ENCODE results near the gene TAF1A.

TAF1A gene

DNA sequence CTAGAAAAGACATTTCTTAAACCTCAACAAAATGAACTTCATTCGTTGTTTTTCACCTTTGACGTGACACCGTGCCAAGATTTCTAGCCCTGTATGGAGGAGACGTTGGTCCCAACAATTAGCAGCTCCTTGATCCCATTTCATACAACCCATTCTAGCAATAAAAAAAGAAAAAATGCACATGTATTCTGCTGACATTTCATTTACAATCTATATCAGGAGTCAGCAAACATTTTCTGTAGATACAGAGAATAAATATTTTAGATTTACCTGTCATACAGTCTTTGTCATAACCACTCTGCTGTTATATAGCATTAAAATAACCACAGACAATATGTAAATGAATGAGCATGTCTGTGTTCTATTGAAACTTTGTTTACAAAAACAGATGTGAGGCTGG is 7.0 kb upstream of the TAF1A start:
- DNase-seq = no peak

DNA sequence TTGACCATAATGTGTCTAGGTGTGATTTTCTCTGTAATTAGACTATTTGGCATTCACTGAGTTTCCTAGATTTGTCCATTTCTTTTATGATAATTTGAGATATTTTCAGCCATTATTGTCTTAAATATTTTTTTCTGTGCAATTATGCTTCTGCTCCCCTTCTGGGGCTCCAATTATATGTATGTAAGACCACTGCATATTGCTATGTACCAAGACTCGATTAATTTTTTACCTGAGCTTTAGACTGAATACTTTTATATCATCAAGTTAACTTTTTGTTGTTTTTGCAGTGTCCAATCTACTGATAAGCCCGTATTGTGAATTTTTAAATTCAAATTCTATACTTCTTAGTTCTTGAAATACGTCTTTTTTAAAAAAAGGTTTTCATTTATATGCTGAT is 5.1 kb upstream of the TAF1A start:
- DNase-seq = no peak

DNA sequence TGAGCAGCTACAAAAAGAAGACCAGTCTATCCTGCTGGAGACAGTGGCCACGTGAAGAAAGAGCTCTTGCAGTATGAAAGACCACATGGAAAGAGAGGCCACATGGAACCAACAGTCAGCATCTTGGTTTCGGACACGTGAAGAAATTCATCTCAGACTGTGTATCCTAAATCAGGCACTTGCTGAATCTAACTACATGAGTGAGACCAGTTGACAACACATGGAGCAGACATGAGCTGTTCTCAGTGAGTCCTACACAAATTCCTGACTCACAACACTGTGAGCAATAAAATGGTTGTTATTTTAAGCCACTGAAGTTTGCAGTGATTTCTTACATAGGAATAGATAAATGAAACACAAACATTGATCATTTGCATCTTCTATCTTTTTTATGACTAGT is 2.4 kb upstream of the TAF1A start:
- no peak for DNase-seq

DNA sequence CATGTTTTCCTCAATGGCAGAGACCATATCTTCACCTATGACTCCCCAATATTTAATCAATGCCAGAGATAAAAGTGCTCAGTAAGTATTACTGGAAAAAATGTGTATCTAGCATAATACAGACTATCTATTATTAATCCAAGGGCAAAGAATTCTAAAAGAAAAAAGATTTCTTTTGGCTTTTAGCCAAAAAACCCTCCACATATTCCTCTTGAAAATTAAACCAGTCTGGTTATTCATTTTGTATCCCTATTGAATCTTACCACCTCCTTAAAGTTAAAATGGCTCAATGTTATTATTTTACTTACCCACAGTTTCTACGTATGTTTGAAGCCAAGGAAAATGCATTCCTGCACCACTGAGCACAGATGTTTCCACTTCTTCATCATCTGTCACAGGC is 1.6 kb downstream of the TAF1A start:
- DNase-seq = no peak

GRCh38 chr1:222586842-222587241 is 2.9 kb downstream of the TAF1A start:
- DNase-seq = no peak

DNA sequence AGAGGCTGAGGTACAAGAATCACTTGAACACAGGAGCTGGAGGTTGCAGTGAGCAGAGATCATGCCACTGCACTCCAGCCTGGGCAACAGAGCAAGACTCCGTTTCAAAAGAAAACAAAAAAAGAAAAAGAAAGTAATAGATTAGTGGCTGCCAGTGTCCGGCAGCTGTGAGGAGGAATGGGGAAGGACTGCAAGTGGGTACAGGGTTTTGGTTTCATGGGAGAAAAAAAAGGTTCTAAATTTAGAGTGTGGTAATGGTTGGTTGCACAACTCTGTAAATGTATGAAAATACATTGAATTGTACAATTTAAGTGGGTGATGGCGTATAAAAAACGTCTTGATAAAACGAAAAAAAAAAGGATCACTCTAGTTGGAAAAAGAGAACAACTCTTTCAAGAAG is 6.7 kb downstream of the TAF1A start:
- no peak for DNase-seq

- DNase-seq = no peak
Observed at GRCh38 chr1:222582099-222582774, 7.5 kb downstream of the TAF1A start.

- DNase-seq = no peak
Observed at GRCh38 chr1:222579316-222579715, 10.4 kb downstream of the TAF1A start.

GRCh38 chr1:222570837-222571236 is 18.9 kb downstream of the TAF1A start:
- no peak for DNase-seq

DNA sequence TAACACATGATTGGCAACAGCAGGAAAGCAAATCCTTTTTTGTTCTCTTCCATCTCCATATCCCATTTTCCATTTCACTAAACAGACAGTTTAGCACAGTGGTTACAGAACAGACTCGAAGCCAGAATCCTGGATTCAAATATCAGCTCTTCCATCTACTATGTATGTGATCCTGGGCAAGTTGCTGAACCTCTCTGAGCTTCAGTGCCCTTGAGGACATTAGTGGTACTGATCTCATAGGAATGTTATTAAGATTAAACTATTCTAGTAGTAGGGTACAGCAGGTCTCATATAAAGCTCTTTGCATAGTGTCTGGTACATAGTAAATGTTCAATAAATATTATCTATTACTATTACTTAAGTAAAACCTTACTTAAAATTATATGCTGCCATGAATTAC is 28.1 kb downstream of the TAF1A start:
- no peak for DNase-seq

- no peak for DNase-seq
Observed at GRCh38 chr1:222557574-222557973, 32.2 kb downstream of the TAF1A start.

DNA sequence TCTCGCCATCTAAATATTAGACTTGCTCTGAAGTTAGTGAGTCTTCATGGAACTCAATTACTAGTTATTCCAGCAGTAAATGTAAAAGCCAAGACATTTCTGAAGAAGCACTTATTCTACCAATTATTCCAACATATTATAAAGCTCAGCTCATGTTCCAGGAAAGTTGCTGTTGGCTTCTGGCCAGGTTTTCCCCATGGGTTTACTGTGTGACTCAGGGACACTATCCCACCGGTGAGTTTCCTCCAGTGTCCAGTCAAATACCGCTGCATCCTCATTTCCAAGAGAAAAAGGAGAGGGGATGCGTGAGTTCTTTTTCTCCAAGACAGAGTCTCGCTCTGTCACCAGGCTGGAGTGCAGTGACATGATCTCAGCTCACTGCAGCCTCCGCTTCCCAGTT is 32.6 kb downstream of the TAF1A start:
- DNase-seq = no peak

- no peak for DNase-seq
Observed at GRCh38 chr1:222555992-222556615, 33.6 kb downstream of the TAF1A start.

DNA sequence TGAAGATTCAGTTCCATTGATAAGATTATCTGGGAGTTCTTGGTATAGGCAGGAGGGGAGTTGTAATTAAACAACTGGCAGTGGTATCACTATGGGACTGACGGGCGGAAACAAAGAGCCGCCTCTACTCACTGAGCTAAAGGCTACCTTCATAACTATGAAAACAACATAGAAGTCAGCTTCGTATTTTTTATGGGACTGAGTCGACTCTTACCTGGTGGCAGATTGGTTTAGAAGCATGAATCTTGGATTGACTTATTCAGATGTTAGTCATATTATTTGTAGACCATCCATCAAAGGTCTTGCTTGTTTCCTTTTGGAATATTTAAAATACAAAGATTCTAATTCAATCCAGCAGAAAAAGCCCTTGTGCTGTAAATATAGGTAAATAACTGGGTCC is 35.6 kb downstream of the TAF1A start:
- DNase-seq = no peak

DNA sequence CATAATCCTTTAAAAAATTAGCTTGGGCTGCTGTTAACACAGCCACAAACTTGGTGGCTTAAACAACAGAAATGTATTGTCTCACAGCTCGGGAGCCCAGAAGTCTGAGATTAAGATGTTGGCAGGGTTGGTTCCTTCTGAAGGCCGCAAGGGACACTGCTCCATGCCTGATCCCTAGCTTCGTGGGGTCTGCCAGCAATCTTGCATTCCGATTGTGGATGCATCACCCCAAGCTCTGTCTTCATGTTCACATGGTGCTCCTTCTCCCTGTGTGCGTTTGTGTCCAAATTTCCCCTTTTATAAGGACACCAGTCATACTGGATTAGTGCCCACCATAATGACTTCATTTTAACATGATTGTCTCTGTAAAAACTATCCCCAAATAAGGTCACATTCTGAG is 36.9 kb downstream of the TAF1A start:
- DNase-seq = no peak

GRCh38 chr1:222547944-222548671 is 41.6 kb downstream of the TAF1A start, which contains the start of gene HHIPL2:
Gene HHIPL2 (minus strand): TSS chr1:222548104. CDS start chr1:222548044, 60 bp downstream.
- DNase-seq = no peak

DNA sequence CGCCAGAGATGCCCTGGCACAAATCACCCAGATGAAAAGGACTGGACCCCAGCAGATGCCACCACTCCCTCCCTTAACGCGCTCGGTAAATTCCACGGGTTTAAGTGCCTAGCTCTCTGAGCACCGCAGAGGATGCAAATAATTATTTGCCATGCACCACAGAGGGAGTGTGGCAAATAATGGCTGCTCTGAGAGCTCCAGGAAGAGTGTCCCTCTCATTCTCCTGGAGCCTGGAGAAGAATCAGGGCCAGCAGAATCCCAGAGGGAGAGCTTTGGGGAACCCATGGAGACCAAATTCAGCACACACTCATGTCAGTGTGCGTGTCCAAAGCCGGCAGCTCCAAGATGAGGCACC is 42.5 kb downstream of the TAF1A start:
- DNase-seq = no peak

DNA sequence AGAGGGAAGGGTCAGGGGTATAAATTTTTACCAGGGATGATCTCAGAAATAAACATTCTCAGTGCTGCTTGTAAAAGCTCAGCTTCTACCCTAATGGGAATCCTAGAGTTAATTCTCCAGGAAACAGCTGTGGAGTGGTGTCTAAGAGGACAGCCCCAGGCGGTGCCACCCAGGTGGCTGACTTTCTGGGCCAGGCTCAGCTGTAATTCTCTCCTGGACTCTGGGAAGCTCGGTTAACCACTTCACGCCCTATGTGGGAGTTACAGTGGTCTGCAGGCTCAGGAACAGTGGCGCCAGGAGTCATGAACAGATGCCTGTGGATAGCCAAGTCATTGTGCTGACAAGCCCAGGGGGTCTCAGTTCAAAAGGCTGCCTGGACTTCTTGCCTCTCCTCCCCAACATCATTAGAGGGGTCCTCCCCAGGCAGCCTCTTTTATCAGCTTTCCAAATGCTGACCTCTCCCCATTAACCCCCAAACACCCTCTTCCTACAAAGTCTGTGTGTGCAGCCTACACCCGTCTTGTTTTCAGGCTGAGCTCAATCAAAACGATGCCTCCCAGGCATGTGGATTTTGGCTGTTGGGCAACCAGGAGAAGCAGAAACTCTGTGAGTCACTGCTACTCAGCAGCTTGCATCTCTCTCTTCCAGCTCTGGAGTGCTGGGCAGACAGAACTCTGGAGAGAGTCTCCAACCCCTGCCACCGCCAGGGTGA is 43.0 kb downstream of the TAF1A start:
- DNase-seq = no peak

- no peak for DNase-seq
Observed at GRCh38 chr1:222546091-222546490, 43.6 kb downstream of the TAF1A start.

DNA sequence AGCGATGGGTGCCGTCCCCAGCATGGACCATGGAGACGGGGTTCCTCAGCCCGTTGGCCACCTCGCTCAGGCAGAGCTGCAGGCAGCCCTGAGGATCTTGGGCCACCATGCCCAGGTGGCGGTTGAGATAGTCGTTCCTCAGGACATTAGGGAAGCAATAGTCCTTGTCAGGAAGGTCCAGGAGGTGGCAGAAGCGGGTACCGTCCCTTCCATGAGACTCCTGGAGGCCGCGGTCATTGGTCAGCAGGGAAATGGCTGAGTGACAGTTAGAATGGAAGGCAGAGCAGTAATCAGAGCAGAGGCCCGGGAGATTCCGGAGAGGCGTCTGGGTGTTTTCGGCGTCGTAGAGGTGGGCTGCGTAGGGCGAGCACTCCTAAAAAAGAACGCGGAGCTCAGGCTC is 45.9 kb downstream of the TAF1A start:
- DNase-seq = no peak

GRCh38 chr1:222540598-222540995 is 49.1 kb downstream of the TAF1A start:
- no peak for DNase-seq

GRCh38 chr1:222539951-222540597 is 49.7 kb downstream of the TAF1A start:
- DNase-seq = no peak

DNA sequence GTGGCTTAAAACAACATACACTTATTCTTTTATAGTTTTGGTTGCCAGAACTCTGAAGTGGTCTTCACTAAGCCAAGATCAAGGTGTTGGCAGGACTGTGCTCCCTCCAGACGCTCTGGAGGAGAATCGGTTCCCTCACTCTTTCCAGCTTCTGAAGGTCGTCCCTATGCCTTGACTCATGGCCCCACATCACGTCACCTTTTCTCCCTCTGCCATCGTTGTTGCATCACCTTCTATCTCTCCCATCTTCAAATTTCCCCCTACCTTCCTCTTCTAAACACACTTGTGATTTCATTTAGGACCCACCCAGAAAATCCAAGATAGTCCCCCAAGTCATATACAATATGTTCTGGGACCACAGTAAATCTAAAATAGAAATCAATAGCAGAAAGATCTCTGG is 54.3 kb downstream of the TAF1A start:
- no peak for DNase-seq

Data from T-helper 1 cell (primary cell).